HEK293 (cell line): ENCODE measurements around the gene FAM89A.

Source experiments
- CTCF ChIA-PET: fragments of 350-600 bp; formaldehyde crosslinking; extraction: SDS; loops from one replicate; lab custom pipeline; 2021; ENCODE audit warnings: antibody characterized with exemption; lab: Yijun Ruan, JAX
- POLR2A ChIA-PET: fragments of 300-600 bp; formaldehyde crosslinking; extraction: SDS; loops from one replicate; lab custom pipeline; 2020; ENCODE audit warnings: antibody characterized with exemption, inconsistent platforms; lab: Yijun Ruan, JAX
- H3K27ac ChIP-seq: fragments of 200-500 bp; sonication (Bioruptor generic); 2 replicates; pipeline ENCODE4 v1.5.1; 2014; ENCODE audit warnings: low read depth, low read length, control low read depth, inconsistent platforms; ENCODE audit errors: extremely low read depth
- H3K36me3 ChIP-seq, 2 experiments: fragments of 200-500 bp in 1 of 2; sonication (Bioruptor generic) in 1 of 2; 1 replicate in 1 of 2; 2 replicates in 1 of 2; pipeline ENCODE4 v1.5.1; 2014 to 2017; ENCODE audit warnings: inconsistent platforms in 2 of 2, low read length in 2 of 2; ENCODE audit not compliant: control insufficient read depth in 2 of 2, insufficient read depth in 1 of 2
- H3K4me1 ChIP-seq: fragments of 200-500 bp; sonication (Bioruptor generic); 2 replicates; pipeline ENCODE4 v1.5.1; 2014; ENCODE audit warnings: mild to moderate bottlenecking, low read length, inconsistent platforms; ENCODE audit not compliant: control insufficient read depth, insufficient read depth
- H3K4me3 ChIP-seq: 2 replicates; pipeline ENCODE4 v1.5.1; 2011; ENCODE audit warnings: low read depth, mild to moderate bottlenecking, control low read depth, low read length, moderate library complexity
- H3K9me3 ChIP-seq: fragments of 200-500 bp; sonication (Bioruptor generic); 2 replicates; pipeline ENCODE4 v1.5.1; 2014; ENCODE audit warnings: low read depth, low read length, inconsistent platforms; ENCODE audit not compliant: control insufficient read depth, insufficient read depth
- GFI1B ChIP-seq: fragments of 450-650 bp; formaldehyde crosslinking; IDR thresholded peaks from 2 replicates; pipeline ENCODE4 v1.5.1; 2016; ENCODE audit warnings: missing biosample characterization, missing genetic modification characterization
- MEIS1 ChIP-seq: sonication (generic); formaldehyde crosslinking; IDR thresholded peaks from 2 replicates; pipeline ENCODE4 v1.8.1; 2022; ENCODE audit warnings: missing genetic modification reagents, mild to moderate bottlenecking, borderline replicate concordance
- SCRT2 ChIP-seq: fragments of 450-650 bp; formaldehyde crosslinking; IDR thresholded peaks from 2 replicates; pipeline ENCODE4 v1.5.1; 2016; ENCODE audit warnings: missing biosample characterization, missing genetic modification characterization
- YY2 ChIP-seq: fragments of 450-650 bp; formaldehyde crosslinking; IDR thresholded peaks from 2 replicates; pipeline ENCODE4 v1.5.1; 2016; ENCODE audit warnings: missing biosample characterization, missing genetic modification characterization
- ZBTB48 ChIP-seq: fragments of 450-650 bp; formaldehyde crosslinking; IDR thresholded peaks from 2 replicates; pipeline ENCODE4 v1.5.1; 2016; ENCODE audit warnings: missing biosample characterization, missing genetic modification characterization
- ZFHX2 ChIP-seq: fragments of 450-650 bp; formaldehyde crosslinking; conservative IDR thresholded peaks from 2 replicates; pipeline ENCODE4 v1.5.1; 2016; ENCODE audit warnings: missing biosample characterization, missing genetic modification characterization
- ZIC2 ChIP-seq: fragments of 450-650 bp; formaldehyde crosslinking; IDR thresholded peaks from 2 replicates; pipeline ENCODE4 v1.5.1; 2016; ENCODE audit warnings: missing biosample characterization, missing genetic modification characterization
- ZNF18 ChIP-seq: fragments of 450-650 bp; formaldehyde crosslinking; IDR thresholded peaks from 2 replicates; pipeline ENCODE4 v1.5.1; 2016; ENCODE audit warnings: missing biosample characterization, missing genetic modification characterization
- ZNF184 ChIP-seq: fragments of 450-650 bp; IDR thresholded peaks from 2 replicates; pipeline ENCODE4 v1.5.1; 2018; ENCODE audit warnings: missing biosample characterization, mild to moderate bottlenecking, missing genetic modification characterization
- ZNF239 ChIP-seq: fragments of 450-650 bp; formaldehyde crosslinking; IDR thresholded peaks from 2 replicates; pipeline ENCODE4 v1.5.1; 2016; ENCODE audit warnings: missing biosample characterization, missing genetic modification characterization
- ZNF548 ChIP-seq: fragments of 450-650 bp; formaldehyde crosslinking; IDR thresholded peaks from 2 replicates; pipeline ENCODE4 v1.5.1; 2016; ENCODE audit warnings: missing biosample characterization, missing genetic modification characterization
- ZNF621 ChIP-seq: fragments of 450-650 bp; formaldehyde crosslinking; IDR thresholded peaks from 2 replicates; pipeline ENCODE4 v1.5.1; 2017; ENCODE audit warnings: missing biosample characterization, missing genetic modification characterization
- ZNF623 ChIP-seq: fragments of 450-650 bp; formaldehyde crosslinking; IDR thresholded peaks from 2 replicates; pipeline ENCODE4 v1.5.1; 2016; ENCODE audit warnings: missing biosample characterization, missing genetic modification characterization
- ZNF629 ChIP-seq: fragments of 450-650 bp; formaldehyde crosslinking; IDR thresholded peaks from 2 replicates; pipeline ENCODE4 v1.5.1; 2017; ENCODE audit warnings: missing biosample characterization, missing genetic modification characterization
- ZNF639 ChIP-seq: fragments of 450-650 bp; formaldehyde crosslinking; IDR thresholded peaks from 2 replicates; pipeline ENCODE4 v1.5.1; 2016; ENCODE audit warnings: missing biosample characterization, missing genetic modification characterization
- ZNF645 ChIP-seq: fragments of 450-650 bp; formaldehyde crosslinking; IDR thresholded peaks from 2 replicates; pipeline ENCODE4; 2016; ENCODE audit warnings: missing biosample characterization, missing genetic modification characterization
- ZNF704 ChIP-seq: fragments of 450-650 bp; formaldehyde crosslinking; IDR thresholded peaks from 2 replicates; pipeline ENCODE4 v1.5.1; 2016; ENCODE audit warnings: missing biosample characterization, missing genetic modification characterization
- ZNF747 ChIP-seq: fragments of 450-650 bp; formaldehyde crosslinking; IDR thresholded peaks from 2 replicates; pipeline ENCODE4 v1.5.1; 2016; ENCODE audit warnings: missing biosample characterization, missing genetic modification characterization
- ZNF837 ChIP-seq: fragments of 450-650 bp; formaldehyde crosslinking; IDR thresholded peaks from 2 replicates; pipeline ENCODE4 v1.5.1; 2016; ENCODE audit warnings: missing biosample characterization, missing genetic modification characterization

FAM89A gene

GRCh38 chr1:230976825-230977747, 63.0 kb downstream of the FAM89A start:
- ChIA-PET CTCF (interaction anchor here (0.6 to 2.1 kb wide), 6 partner anchors 24 to 844 kb away, joined by 3 to 7 read pairs (median 4); no protein-coding TSS in a partner anchor), POLR2A (interaction anchor here (1.0 to 1.4 kb wide), 2 partner anchors 7 to 61 kb away, joined by 3 to 5 read pairs; no protein-coding TSS in a partner anchor)
- peaks cover 13 to 30% of the 10 kb centered on the region in 2 experiments for H3K36me3 ChIP-seq
- H3K27ac ChIP-seq: no peak overlapping the region
- peak overlapping the region; percentile 61 for H3K4me3 ChIP-seq
- H3K9me3 ChIP-seq: no peaks in the 10 kb centered on the region
- peaks cover 6% of the 10 kb centered on the region; the same call in 1 of the 2 replicates for H3K4me1 ChIP-seq
- TF ChIP-seq ZNF239: no peak

GRCh38 chr1:230976360-230976759, 63.7 kb downstream of the FAM89A start:
- H3K4me3 ChIP-seq: no peak overlapping the region
- H3K4me1 ChIP-seq: peaks cover 6% of the 10 kb centered on the region; the same call in 1 of the 2 replicates
- H3K9me3 ChIP-seq: no peaks in the 10 kb centered on the region
- POLR2A ChIA-PET: interaction anchor here (1.4 kb wide), 1 partner anchor 62 kb away, joined by 5 read pairs; no protein-coding TSS in a partner anchor
- no peak overlapping the region for H3K27ac ChIP-seq
- CTCF ChIA-PET: interaction anchor here (0.5 to 0.6 kb wide), 2 partner anchors 53 to 347 kb away, joined by 3 read pairs; no protein-coding TSS in a partner anchor
- no peak for TF ChIP-seq ZNF548 (tag by site-specific recombination)
- peak; percentile 63 for TF ChIP-seq SCRT2 (tag by site-specific recombination)
- peaks cover 12 to 24% of the 10 kb centered on the region in 2 experiments; a peak in 2 of 3 replicates for H3K36me3 ChIP-seq

GRCh38 chr1:230975636-230976035, 64.4 kb downstream of the FAM89A start:
- CTCF ChIA-PET: interaction anchor here (0.6 kb wide), 1 partner anchor 25 kb away, joined by 4 read pairs; no protein-coding TSS in a partner anchor
- H3K9me3 ChIP-seq: no peaks in the 10 kb centered on the region
- H3K4me3 ChIP-seq: no peak overlapping the region
- peaks cover 5 to 17% of the 10 kb centered on the region in 2 experiments; a peak in 2 of 3 replicates for H3K36me3 ChIP-seq
- H3K27ac ChIP-seq: no peak overlapping the region
- POLR2A ChIA-PET: no interaction called here
- H3K4me1 ChIP-seq: peaks cover 6% of the 10 kb centered on the region; the same call in 1 of the 2 replicates
- TF ChIP-seq ZNF837 (tag by site-specific recombination) (no peak), MEIS1 (CRISPR knock-in tag) (no peak), ZNF184 (tag by site-specific recombination) (no peak)

GRCh38 chr1:230972855-230973271, 67.2 kb downstream of the FAM89A start:
- H3K36me3 ChIP-seq: peaks cover 0 to 19% of the 10 kb centered on the region in 2 experiments; a peak in 2 of 3 replicates
- ChIA-PET POLR2A (no interaction called here), CTCF (no interaction called here)
- peaks cover 6% of the 10 kb centered on the region; the same call in 1 of the 2 replicates for H3K4me1 ChIP-seq
- no peak overlapping the region for H3K27ac ChIP-seq
- H3K4me3 ChIP-seq: no peak overlapping the region
- H3K9me3 ChIP-seq: no peaks in the 10 kb centered on the region
- TF ChIP-seq GFI1B: no peak
- no peak for TF ChIP-seq ZNF704 (tag by site-specific recombination)
- TF ChIP-seq ZBTB48 (tag by site-specific recombination): no peak
- no peak for TF ChIP-seq ZIC2
- no peak for TF ChIP-seq ZFHX2 (tag by site-specific recombination)
- no peak for TF ChIP-seq ZNF747 (tag by site-specific recombination)
- no peak for TF ChIP-seq ZNF629
- TF ChIP-seq ZNF18 (tag by site-specific recombination): no peak
- no peak for TF ChIP-seq ZNF645
- no peak for TF ChIP-seq ZNF639 (tag by site-specific recombination)
- no peak for TF ChIP-seq ZNF184 (tag by site-specific recombination)
- TF ChIP-seq ZNF621 (tag by site-specific recombination): no peak
- no peak for TF ChIP-seq YY2 (tag by site-specific recombination)
- no peak for TF ChIP-seq SCRT2 (tag by site-specific recombination)
- no peak for TF ChIP-seq ZNF623 (tag by site-specific recombination)
